K562 (cell line): ENCODE results near the gene CHRDL2. TPM values are rescaled to one million over a fixed set of nuclear protein-coding genes. Genes with fewer than 3 reads are reported as not detected.

Experiments
- ATAC-seq: fragments of 200-7000 bp; cut with Tn5 transposase; 3 replicates; pipeline ENCODE4 v1.9.1; 2020; ENCODE audit warnings: moderate library complexity
- BruUV-seq: library from RNA; stranded (reverse); fragments of 400-500 nt; replicated peaks from 2 replicates; lab custom pipeline; 2021; lab: Mats Ljungman, UMichigan
- CTCF ChIA-PET: fragments of 300-600 bp; formaldehyde crosslinking; extraction: SDS; loops from one replicate; lab custom pipeline; 2021; ENCODE audit warnings: low intra/inter-chr PET ratio; lab: Yijun Ruan, JAX
- POLR2A ChIA-PET: fragments of 300-600, 350-650 bp; sonication (Branson Sonifier 250); formaldehyde crosslinking; extraction: SDS; loops from one replicate; lab custom pipeline; 2021; ENCODE audit warnings: antibody characterized with exemption, inconsistent platforms; lab: Yijun Ruan, JAX
- DNase-seq, 4 experiments: peaks; one replicate each; pipeline versions ENCODE4 v3.0.0 to v3.0.0-alpha.2; 2011 to 2018; ENCODE audit warnings: low spot score in 3 of 4, mixed read lengths in 3 of 4; ENCODE audit errors: extremely low read depth in 1 of 4
- FAIRE-seq: peaks from 2 replicates; lab custom pipeline; 2011; peaks lifted over from hg19 to GRCh38; lab: Jason Lieb, UNC
- H2AFZ ChIP-seq: 2 replicates; pipeline ENCODE4 v1.6.0; 2011; ENCODE audit warnings: low read depth, low read length, control low read depth, inconsistent platforms
- H3K27ac ChIP-seq: fragments of 200-600 bp; 3 replicates; pipeline ENCODE4 v1.8.0; 2011; ENCODE audit warnings: low read depth, mild to moderate bottlenecking, control low read depth, inconsistent platforms, low read length, moderate library complexity, mixed read lengths; ENCODE audit errors: extremely low read depth
- H3K27me3 ChIP-seq, 2 experiments: fragments of 300-600 bp in 1 of 2; 2 replicates in 1 of 2; 3 replicates in 1 of 2; pipeline versions ENCODE4 v1.6.0 to v1.8.0; 2011; ENCODE audit warnings: inconsistent platforms in 2 of 2, low read length in 2 of 2, mild to moderate bottlenecking in 1 of 2, mixed read lengths in 1 of 2, moderate library complexity in 1 of 2; ENCODE audit not compliant: control insufficient read depth in 2 of 2, insufficient read depth in 2 of 2
- H3K36me3 ChIP-seq: fragments of 300-600 bp; 3 replicates; pipeline ENCODE4 v1.8.0; 2011; ENCODE audit warnings: mild to moderate bottlenecking, low read length, inconsistent platforms; ENCODE audit not compliant: control insufficient read depth, insufficient read depth
- H3K4me1 ChIP-seq, 2 experiments: fragments of 200-600 bp in 1 of 2; replicated peaks in 1 of 2; 2 replicates in 1 of 2; 3 replicates in 1 of 2; pipeline versions ENCODE4 v1.5.1 to v1.8.0; 2011; ENCODE audit warnings: inconsistent platforms in 2 of 2, low read length in 2 of 2, mild to moderate bottlenecking in 1 of 2, mixed read lengths in 1 of 2, moderate library complexity in 1 of 2; ENCODE audit not compliant: control insufficient read depth in 2 of 2, insufficient read depth in 2 of 2
- H3K4me2 ChIP-seq: 2 replicates; pipeline ENCODE4 v1.6.1; 2011; ENCODE audit warnings: low read length, control low read depth, inconsistent platforms, mixed read lengths; ENCODE audit not compliant: insufficient read depth
- H3K4me3 ChIP-seq: fragments of 200-600 bp; sonication (generic), shearing (Covaris generic); 2 replicates; pipeline ENCODE4 v1.5.1; 2016; ENCODE audit warnings: control low read depth, inconsistent platforms
- H3K79me2 ChIP-seq: fragments of 200-600 bp; 3 replicates; pipeline ENCODE4 v1.8.0; 2011; ENCODE audit warnings: low read length, inconsistent platforms; ENCODE audit not compliant: control insufficient read depth, insufficient read depth
- H3K9ac ChIP-seq, 2 experiments: 2 replicates each; pipeline versions ENCODE4 v1.6.0 to v1.6.1; 2011; ENCODE audit warnings: low read depth in 2 of 2, low read length in 2 of 2, control low read depth in 1 of 2, inconsistent platforms in 1 of 2, mild to moderate bottlenecking in 1 of 2, mixed read lengths in 1 of 2; ENCODE audit not compliant: insufficient read depth in 1 of 2
- H3K9me1 ChIP-seq: one replicate; pipeline ENCODE4 v1.6.0; 2011; ENCODE audit warnings: inconsistent platforms, mild to moderate bottlenecking, low read length, moderate library complexity; ENCODE audit not compliant: control insufficient read depth, insufficient read depth
- H3K9me3 ChIP-seq: replicated peaks from 2 replicates; pipeline ENCODE4 v1.5.1; 2011; ENCODE audit warnings: low read depth, low read length, inconsistent platforms; ENCODE audit not compliant: control insufficient read depth, insufficient read depth
- H4K20me1 ChIP-seq: replicated peaks from 2 replicates; pipeline ENCODE4 v1.6.1; 2011; ENCODE audit warnings: low read length, inconsistent platforms, mixed read lengths; ENCODE audit not compliant: control insufficient read depth, insufficient read depth
- AFF1 ChIP-seq, 2 experiments: fragments of 450-650 bp; IDR thresholded peaks; 2 replicates each; pipeline ENCODE4 v1.6.1; 2018; ENCODE audit warnings: mild to moderate bottlenecking in 2 of 2, low read depth in 1 of 2; ENCODE audit not compliant: partially characterized antibody in 2 of 2
- ARHGAP35 ChIP-seq: fragments of 450-650 bp; IDR thresholded peaks from 2 replicates; pipeline ENCODE4 v1.6.1; 2018; ENCODE audit not compliant: partially characterized antibody
- C11orf30 ChIP-seq: fragments of 450-650 bp; IDR thresholded peaks from 2 replicates; pipeline ENCODE4 v1.6.1; 2016; ENCODE audit warnings: low read depth, mild to moderate bottlenecking
- CBFA2T2 ChIP-seq: fragments of 450-650 bp; conservative IDR thresholded peaks from 2 replicates; pipeline ENCODE4 v1.6.1; 2017; ENCODE audit warnings: mild to moderate bottlenecking
- ELK1 ChIP-seq: sonication (generic); formaldehyde crosslinking; IDR thresholded peaks from 2 replicates; pipeline ENCODE4 v1.8.1; 2022; ENCODE audit warnings: missing genetic modification reagents
- HDAC3 ChIP-seq: fragments of 450-650 bp; IDR thresholded peaks from 2 replicates; pipeline ENCODE4 v1.6.1; 2018; ENCODE audit warnings: borderline replicate concordance, mild to moderate bottlenecking, moderate library complexity; ENCODE audit not compliant: partially characterized antibody
- HNRNPL ChIP-seq: fragments of 200-400 bp; formaldehyde crosslinking; IDR thresholded peaks from 2 replicates; pipeline ENCODE4 v1.6.1; 2017; ENCODE audit warnings: low read depth, mild to moderate bottlenecking, low read length
- MEIS2 ChIP-seq: fragments of 450-650 bp; IDR thresholded peaks from 2 replicates; pipeline ENCODE4 v1.6.1; 2014; ENCODE audit warnings: mild to moderate bottlenecking; ENCODE audit not compliant: partially characterized antibody
- NCOR1 ChIP-seq: fragments of 450-650 bp; IDR thresholded peaks from 2 replicates; pipeline ENCODE4 v1.6.1; 2016; ENCODE audit warnings: mild to moderate bottlenecking, moderate library complexity
- PCBP1 ChIP-seq: fragments of 200-400 bp; formaldehyde crosslinking; IDR thresholded peaks from 2 replicates; pipeline ENCODE4 v1.6.1; 2018; ENCODE audit warnings: mild to moderate bottlenecking, low read depth, low read length; ENCODE audit not compliant: poor library complexity, severe bottlenecking
- PML ChIP-seq: IDR thresholded peaks from 2 replicates; pipeline ENCODE4 v1.6.1; 2012; ENCODE audit warnings: low read length, inconsistent platforms
- RBM34 ChIP-seq: fragments of 200-400 bp; formaldehyde crosslinking; IDR thresholded peaks from 2 replicates; pipeline ENCODE4 v1.6.1; 2018; ENCODE audit warnings: low read length, borderline replicate concordance; ENCODE audit not compliant: insufficient read depth
- U2AF2 ChIP-seq: fragments of 200-400 bp; formaldehyde crosslinking; optimal IDR thresholded peaks from 2 replicates; pipeline ENCODE3; 2017; ENCODE audit warnings: low read depth, mild to moderate bottlenecking, low read length
- WHSC1 ChIP-seq: IDR thresholded peaks from one replicate; pipeline ENCODE4 v1.6.1; 2012; ENCODE audit warnings: low read length, control low read depth, inconsistent platforms
- ZC3H11A ChIP-seq: IDR thresholded peaks from 2 replicates; pipeline ENCODE4 v1.6.1; 2012; ENCODE audit warnings: low read depth, low read length, improper control_type of control experiment
- ZNF165 ChIP-seq: fragments of 250-450 bp; sonication (Bioruptor Pico); IDR thresholded peaks from 2 replicates; pipeline ENCODE4 v1.4.0; 2020; ENCODE audit warnings: borderline replicate concordance
- WGBS: fragments of 100-300 bp; shearing (Covaris generic); methylation state at CpG from one replicate; pipeline ENCODE4 v1.1.6; 2016; ENCODE audit warnings: low coverage, mixed read lengths; ENCODE audit not compliant: insufficient coverage; ENCODE audit errors: missing lambda C conversion rate; 5-methylcytosine and 5-hydroxymethylcytosine counted together
- in situ Hi-C: fragments of 300-500 bp; cut with MboI; formaldehyde crosslinking; loops from 4 replicates; pipeline ENCODE4 v1.15.0; 2018; ENCODE audit warnings: inconsistent platforms, mixed read lengths
- intact Hi-C: fragments of 100-400 bp; cut with micrococcal nuclease; formaldehyde crosslinking; loops from 2 replicates; pipeline ENCODE4 v1.14.2; 2022
- polyA plus RNA-seq, 8 experiments: library from polyadenylated mRNA; depleted of rRNA in 4 of 8; stranded (reverse) in 5 of 8; unstranded in 3 of 8; fragments of >200 nt; fragmentation: Nextera tagmentation in 2 of 8; fragmentation: Illumina TruSeq in 1 of 8; extraction: Ambion mirVana in 2 of 8; extraction: Trizol in 1 of 8; gene quantifications; 2 replicates each; pipeline versions ENCODE4 v1.2.1 to v1.2.3, GENCODE V29; 2011 to 2014; ENCODE audit warnings: inconsistent platforms in 1 of 8, missing spikeins in 1 of 8
- total RNA-seq, 7 experiments: library from RNA; depleted of rRNA in 6 of 7; stranded (reverse); fragments of >200 nt in 6 of 7; fragmentation: Illumina TruSeq in 2 of 7; extraction: Trizol in 2 of 7; gene quantifications; 2 replicates each; pipeline versions ENCODE4 v1.2.1 to v1.2.3, GENCODE V29; 2011 to 2021; ENCODE audit warnings: low replicate concordance in 1 of 7
- TF ChIP-seq, protein P1 (sequence below): fragments of 450-650 bp; IDR thresholded peaks from 2 replicates; pipeline ENCODE4 v1.6.1; 2017; ENCODE audit warnings: mild to moderate bottlenecking, moderate library complexity

Gene CHRDL2
- total and polyA plus RNA-seq, 9 of the 15 experiments (the other 6 are each of a cell fraction or from before 2014, with no cell fraction given), result not detected

GRCh38 chr11:74714904-74715303 is 16.3 kb downstream of the CHRDL2 start (continued):
- TF ChIP-seq AFF1 (IDR thresholded peaks at IDR 0.05; ENCODE audit: low read depth in 1 of 2, partially characterized antibody in 2 of 2), result no peak
- TF ChIP-seq ELK1 (CRISPR knock-in tag), result no peak

DNA sequence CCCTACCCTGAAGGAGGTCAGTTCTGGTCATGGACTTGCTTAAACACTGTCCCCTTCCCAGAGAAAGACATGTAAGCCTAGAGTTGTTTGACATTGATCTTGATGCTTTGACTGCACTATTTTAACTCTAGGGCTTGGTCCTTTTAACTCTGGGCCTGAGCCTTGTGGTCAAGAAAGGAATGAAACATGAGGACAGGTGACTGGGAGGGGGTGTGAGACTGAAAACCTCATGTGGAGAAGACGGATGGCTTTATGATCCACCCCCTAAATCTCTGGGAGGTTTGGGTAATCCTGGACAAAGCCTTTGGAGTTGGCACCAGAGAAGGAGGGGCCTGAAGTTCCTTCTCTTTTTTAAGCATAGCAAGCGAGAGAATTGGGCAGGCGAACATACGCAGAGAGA is 17.5 kb downstream of the CHRDL2 start:
- TF ChIP-seq ZC3H11A (no peak), HDAC3 (no peak), ZNF165 (CRISPR knock-in tag) (no peak), WHSC1 (no peak), CBFA2T2 (no peak), NCOR1 (no peak), RBM34 (no peak), PCBP1 (no peak), PML (no peak), MEIS2 (no peak), HNRNPL (no peak), U2AF2 (no peak), ARHGAP35 (no peak), C11orf30 (no peak)
- TF ChIP-seq, protein P1, sequence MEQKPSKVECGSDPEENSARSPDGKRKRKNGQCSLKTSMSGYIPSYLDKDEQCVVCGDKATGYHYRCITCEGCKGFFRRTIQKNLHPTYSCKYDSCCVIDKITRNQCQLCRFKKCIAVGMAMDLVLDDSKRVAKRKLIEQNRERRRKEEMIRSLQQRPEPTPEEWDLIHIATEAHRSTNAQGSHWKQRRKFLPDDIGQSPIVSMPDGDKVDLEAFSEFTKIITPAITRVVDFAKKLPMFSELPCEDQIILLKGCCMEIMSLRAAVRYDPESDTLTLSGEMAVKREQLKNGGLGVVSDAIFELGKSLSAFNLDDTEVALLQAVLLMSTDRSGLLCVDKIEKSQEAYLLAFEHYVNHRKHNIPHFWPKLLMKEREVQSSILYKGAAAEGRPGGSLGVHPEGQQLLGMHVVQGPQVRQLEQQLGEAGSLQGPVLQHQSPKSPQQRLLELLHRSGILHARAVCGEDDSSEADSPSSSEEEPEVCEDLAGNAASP, result no peak
- ATAC-seq, result no peak
- DNase-seq, result no peak
- FAIRE-seq, result no peak
- intact Hi-C loops, result no loop called here
- BruUV-seq, result no TSS peak
- no peak overlapping the region for H3K4me3 ChIP-seq
- no peak overlapping the region for H2AFZ ChIP-seq
- no peaks in the 10 kb centered on the region for H3K9me3 ChIP-seq
- peaks cover under 1 to 10% of the 10 kb centered on the region in 2 experiments; a peak in 2 of 5 replicates for H3K27me3 ChIP-seq
- ChIA-PET POLR2A (no interaction called here), CTCF (no interaction called here)
- H3K9me1 ChIP-seq, result no peaks in the 10 kb centered on the region
- WGBS, result 16% methylated on average over 4 of the region's 4 CpGs
- H3K27ac ChIP-seq, result no peak overlapping the region
- H3K36me3 ChIP-seq, result no peaks in the 10 kb centered on the region
- H3K4me2 ChIP-seq, result no peak overlapping the region
- H4K20me1 ChIP-seq, result no peaks in the 10 kb centered on the region
- no peaks in the 10 kb centered on the region for H3K79me2 ChIP-seq
- peaks cover 6 to 15% of the 10 kb centered on the region in 2 experiments; a peak in 4 of 5 replicates for H3K4me1 ChIP-seq
- H3K9ac ChIP-seq, result no peak overlapping the region
- in situ Hi-C loops, result no loop called here
